ENCODE data around the gene SERPINE2.
A peak's percentile ranks its signal among the peaks of the same experiment; 100 is the strongest.
"Not testable (repeated sequence)": the region's sequence is repeated elsewhere in the genome, so short reads cannot be mapped to it uniquely, and the experiment has no call there.

SERPINE2 gene

DNA sequence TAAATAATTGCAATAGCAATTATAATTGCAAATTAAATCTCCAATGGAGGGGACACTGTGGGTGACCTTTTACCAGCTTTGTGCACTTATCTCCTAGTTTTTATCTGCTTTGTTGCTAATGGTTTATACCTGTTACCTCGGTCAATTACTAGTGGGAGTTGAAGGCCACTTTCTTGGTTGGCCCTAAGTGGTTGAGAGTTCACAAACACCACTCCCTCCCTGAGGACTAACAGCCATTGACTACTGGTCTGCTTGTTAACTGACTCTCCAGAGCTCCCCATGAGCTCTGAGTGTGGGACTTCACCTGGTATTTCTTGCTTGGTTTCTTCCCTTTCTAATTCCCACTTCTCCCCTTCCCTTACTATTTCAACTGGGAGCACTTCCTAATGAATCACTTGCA, 27.2 kb downstream of the SERPINE2 start:
- H3K27ac ChIP-seq: no peak overlapping the region
- no peak for DNase-seq (ENCODE audit: low spot score)
- POLR2A ChIA-PET (ENCODE audit: low non-redundant PET): no interaction called here
- CTCF ChIA-PET: no interaction called here
- TF ChIP-seq, protein P1, sequence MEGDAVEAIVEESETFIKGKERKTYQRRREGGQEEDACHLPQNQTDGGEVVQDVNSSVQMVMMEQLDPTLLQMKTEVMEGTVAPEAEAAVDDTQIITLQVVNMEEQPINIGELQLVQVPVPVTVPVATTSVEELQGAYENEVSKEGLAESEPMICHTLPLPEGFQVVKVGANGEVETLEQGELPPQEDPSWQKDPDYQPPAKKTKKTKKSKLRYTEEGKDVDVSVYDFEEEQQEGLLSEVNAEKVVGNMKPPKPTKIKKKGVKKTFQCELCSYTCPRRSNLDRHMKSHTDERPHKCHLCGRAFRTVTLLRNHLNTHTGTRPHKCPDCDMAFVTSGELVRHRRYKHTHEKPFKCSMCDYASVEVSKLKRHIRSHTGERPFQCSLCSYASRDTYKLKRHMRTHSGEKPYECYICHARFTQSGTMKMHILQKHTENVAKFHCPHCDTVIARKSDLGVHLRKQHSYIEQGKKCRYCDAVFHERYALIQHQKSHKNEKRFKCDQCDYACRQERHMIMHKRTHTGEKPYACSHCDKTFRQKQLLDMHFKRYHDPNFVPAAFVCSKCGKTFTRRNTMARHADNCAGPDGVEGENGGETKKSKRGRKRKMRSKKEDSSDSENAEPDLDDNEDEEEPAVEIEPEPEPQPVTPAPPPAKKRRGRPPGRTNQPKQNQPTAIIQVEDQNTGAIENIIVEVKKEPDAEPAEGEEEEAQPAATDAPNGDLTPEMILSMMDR (conservative IDR thresholded peaks at IDR 0.05; ENCODE audit: low read depth): no peak

DNA sequence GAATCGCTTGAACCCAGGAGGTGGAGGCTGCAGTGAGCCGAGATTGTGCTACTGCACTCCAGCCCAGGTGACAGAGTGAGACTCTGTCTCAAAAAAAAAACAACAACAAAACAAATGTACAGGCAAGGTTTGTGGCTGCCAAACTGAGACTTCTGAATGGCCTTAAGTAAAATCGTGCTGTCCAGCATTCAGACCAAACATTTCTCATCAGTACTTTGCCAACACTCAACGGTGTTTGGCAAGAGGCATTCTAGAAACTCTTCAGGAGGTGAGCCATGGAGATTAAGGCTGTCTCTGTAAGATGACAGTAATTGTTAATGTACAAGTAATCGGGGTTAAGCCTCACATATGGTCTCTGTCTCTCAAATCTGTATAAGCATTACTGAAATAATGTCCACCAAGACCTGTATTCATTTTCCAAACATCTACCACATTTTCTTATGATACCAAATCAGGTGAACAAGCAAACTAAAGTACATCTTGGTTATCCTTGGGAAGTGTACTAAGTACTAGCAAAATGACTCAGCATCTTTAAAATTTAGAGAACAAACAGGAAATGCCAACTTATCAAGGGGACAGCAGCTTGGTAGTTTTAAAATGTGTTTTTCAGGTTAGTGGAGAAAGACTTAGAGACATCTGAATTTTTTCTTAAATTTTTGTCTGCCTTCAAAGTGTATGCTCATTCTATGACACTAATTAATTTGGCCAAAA, 29.3 kb downstream of the SERPINE2 start:
- no peak for DNase-seq (ENCODE audit: low spot score)
- H3K27ac ChIP-seq: peak overlapping the region; percentile 48
- ChIA-PET CTCF (no interaction called here), POLR2A (ENCODE audit: low non-redundant PET) (no interaction called here)
- TF ChIP-seq, protein P1 (conservative IDR thresholded peaks at IDR 0.05; ENCODE audit: low read depth): no peak

DNA sequence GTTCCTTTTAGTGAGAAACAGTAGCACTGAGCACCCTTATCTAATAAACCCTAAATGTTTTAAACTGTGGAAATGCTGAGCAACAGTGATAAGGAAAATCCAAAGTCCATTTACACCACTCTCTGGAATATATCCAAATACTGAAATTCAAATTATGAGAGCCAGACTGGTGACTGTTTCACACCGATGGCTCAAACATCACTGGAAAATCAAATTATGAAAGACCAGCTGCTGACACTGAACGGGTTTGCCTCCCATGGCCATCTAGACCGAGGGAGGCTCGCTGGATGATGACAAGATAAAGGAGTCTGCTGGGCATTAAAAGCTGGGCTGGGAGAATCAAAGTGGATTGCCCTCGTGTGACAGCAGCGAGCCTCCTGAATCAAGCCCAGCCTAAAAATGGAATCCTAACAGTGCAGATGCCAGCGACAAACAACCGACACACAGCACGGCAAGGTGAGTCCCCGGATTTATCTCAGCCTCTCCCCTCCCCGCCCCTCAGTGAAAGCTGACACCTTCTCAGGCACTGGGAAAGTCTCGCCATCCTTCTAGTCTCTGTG, 30.3 kb downstream of the SERPINE2 start:
- POLR2A ChIA-PET (ENCODE audit: low non-redundant PET): no interaction called here
- CTCF ChIA-PET: interaction anchor here (0.6 kb wide), 1 partner anchor 62 kb away, joined by 3 read pairs; no protein-coding TSS in a partner anchor

DNA sequence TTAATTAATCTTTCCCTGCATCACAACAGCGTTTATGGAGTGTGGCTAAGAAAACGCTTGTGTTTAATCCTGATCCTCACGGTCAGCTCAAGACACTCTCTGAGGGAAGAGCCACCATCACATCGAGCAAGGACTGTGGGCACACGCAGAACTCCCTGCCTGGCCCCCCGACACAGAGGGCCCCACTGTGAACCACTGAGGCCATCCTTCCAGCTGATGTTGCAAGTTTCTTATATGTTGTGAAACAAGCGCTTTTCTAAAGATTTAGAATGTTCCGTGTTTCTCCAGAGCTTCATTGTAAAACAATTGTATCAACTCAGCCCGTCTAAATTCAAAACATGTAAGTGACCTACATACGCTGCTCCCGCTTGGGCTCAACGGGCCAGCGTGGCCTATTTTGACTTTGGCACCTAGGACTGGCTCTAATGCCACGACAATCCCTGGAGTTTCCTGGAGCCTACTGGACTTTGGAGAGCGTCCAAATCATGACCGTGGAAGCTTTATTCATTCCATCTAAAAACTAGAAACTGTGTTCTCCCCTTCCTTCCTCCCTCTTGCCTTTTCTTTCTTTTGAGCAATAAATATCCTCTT, 34.9 kb downstream of the SERPINE2 start:
- CTCF ChIA-PET: no interaction called here
- TF ChIP-seq, protein P1 (conservative IDR thresholded peaks at IDR 0.05; ENCODE audit: low read depth): no peak
- POLR2A ChIA-PET (ENCODE audit: low non-redundant PET): no interaction called here
- DNase-seq (ENCODE audit: low spot score): no peak
- H3K27ac ChIP-seq: peak overlapping the region; percentile 6; the same call in 1 of the 2 replicates

More for the DNA sequence above, 30.3 kb downstream of the SERPINE2 start:
- no peak for DNase-seq (ENCODE audit: low spot score)
- TF ChIP-seq, protein P1 (conservative IDR thresholded peaks at IDR 0.05; ENCODE audit: low read depth): no peak
- peak overlapping the region; percentile 48 for H3K27ac ChIP-seq

DNA sequence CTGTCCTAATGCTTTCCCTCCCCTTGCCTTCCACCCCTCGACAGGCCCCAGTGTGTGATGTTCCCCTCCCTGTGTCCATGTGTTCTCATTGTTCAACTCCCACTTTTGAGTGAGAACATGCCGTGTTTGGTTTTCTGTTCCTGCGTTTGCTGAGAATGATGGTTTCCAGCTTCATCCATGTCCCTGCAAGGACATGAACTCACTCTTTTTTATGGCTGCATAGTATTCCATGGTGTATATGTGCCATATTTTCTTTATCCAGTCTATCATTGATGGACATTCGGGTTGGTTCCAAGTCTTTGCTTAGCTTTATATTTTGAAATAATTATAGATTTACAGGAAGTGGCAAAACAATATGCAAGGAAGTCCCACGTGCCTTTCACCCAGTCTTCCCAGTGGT, 38.4 kb downstream of the SERPINE2 start:
- CTCF ChIA-PET: not testable (repeated sequence)

DNA sequence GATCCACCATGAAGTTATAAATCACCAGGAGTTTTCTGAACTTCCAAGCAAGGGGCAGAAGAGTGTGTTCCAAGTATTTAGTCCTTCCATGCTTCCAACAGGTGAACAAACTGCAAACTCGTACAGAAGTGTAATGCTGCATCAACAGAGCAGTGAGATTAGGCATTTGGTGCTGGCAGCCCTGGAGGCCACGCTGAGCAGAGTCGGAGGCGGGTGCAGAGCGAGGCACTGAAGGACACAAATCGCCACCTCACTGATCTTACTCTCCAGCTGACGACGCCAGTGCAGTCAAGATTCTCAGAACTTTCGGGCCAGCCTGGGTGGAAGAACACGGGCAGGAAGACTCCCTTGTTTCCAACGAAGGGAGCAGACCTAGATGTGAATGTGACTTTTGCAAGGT, 39.2 kb downstream of the SERPINE2 start:
- no peak for DNase-seq (ENCODE audit: low spot score)
- ChIA-PET CTCF (interaction anchor here (0.7 kb wide), 1 partner anchor 42 kb away, joined by 3 read pairs; no protein-coding TSS in a partner anchor), POLR2A (ENCODE audit: low non-redundant PET) (no interaction called here)
- H3K27ac ChIP-seq: peak overlapping the region; percentile 32
- TF ChIP-seq, protein P1 (conservative IDR thresholded peaks at IDR 0.05; ENCODE audit: low read depth): no peak

More for the DNA sequence above, 38.4 kb downstream of the SERPINE2 start:
- DNase-seq (ENCODE audit: low spot score); H3K27ac ChIP-seq; POLR2A ChIA-PET (ENCODE audit: low non-redundant PET): not testable (repeated sequence)

DNA sequence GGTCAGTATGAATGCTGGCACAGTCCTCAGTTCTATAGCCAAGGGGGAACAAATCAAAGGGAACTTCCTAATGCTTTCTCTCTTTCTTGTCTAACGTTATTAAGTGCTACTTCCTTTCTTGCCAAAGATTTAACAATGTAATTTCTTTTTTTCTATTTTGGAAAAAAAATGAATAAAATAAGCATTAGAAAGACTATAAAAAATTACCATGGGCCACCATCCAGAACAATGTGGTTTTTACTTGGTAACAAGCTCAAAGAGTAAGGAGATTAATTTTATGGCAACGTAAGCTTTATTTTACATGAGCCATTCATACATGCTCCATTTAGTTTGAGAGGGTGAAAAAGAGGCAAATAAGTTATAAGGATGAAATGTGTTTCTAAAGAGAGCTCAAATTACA, 40.1 kb downstream of the SERPINE2 start:
- TF ChIP-seq, protein P1 (conservative IDR thresholded peaks at IDR 0.05; ENCODE audit: low read depth): no peak
- POLR2A ChIA-PET (ENCODE audit: low non-redundant PET): no interaction called here

More for the DNA sequence above, 40.1 kb downstream of the SERPINE2 start:
- CTCF ChIA-PET: interaction anchor here (0.6 to 1.0 kb wide), 2 partner anchors 285 to 1008 kb away, joined by 4 to 5 read pairs; no protein-coding TSS in a partner anchor
- no peak overlapping the region for H3K27ac ChIP-seq
- no peak for DNase-seq (ENCODE audit: low spot score)

All from RWPE1 (cell line).